Stimulated activated CD4-positive, alpha-beta T cell treated with anti-CD3 and anti-CD28 coated beads, Interleukin-1b, Interleukin-23, amount 100 ng/mL, for 24 hours (primary cell): ENCODE measurements around the gene NOPCHAP1.

Source experiments
- DNase-seq, 4 experiments: peaks; one replicate each; pipeline ENCODE4 v3.0.0-alpha.2; 2020; ENCODE audit warnings: low read depth in 4 of 4, low spot score in 1 of 4

NOPCHAP1 gene

DNA sequence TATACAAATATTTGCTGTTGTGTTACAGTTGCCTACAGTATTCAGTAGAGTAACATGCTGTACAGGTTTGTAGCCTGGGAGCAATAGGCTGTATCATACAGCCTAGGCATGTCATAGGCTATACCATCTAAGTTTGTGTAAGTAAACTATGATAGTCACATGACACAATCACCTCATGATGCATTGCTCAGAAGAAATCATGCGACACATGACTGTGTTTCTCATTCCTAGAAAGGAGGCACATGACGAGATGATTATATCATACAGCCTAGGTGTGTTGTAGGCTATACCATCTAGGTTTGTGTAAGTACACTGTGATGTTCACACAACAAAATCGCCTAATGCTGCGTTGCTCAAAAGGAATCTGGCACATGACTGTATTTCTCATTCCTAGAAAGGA is 31.9 kb downstream of the NOPCHAP1 start:
- DNase-seq, result no peak

DNA sequence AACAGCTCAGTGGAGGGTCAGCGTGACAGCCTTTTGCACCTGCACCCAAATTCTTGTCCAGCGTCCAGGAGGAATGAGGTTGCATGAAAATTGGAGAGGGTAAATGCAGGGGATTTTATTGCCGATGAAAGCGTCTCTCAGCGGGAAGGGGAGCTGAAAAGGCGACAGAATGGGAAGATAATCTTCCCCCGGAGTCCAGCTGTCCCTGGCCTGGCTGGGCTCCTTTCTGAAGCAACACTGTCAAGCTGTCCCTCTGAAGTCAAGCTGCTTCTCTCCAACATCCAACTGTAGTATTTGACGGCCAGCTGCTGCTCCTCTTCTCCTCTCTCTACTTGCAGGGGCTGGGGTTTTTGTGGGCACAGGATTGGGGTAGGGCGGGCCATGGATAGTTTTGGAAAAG is 32.7 kb downstream of the NOPCHAP1 start:
- DNase-seq, result no peak

- no peak for DNase-seq
These were observed 34.3 kb downstream of the NOPCHAP1 start for GRCh38 chr12:105020241-105020962.

DNA sequence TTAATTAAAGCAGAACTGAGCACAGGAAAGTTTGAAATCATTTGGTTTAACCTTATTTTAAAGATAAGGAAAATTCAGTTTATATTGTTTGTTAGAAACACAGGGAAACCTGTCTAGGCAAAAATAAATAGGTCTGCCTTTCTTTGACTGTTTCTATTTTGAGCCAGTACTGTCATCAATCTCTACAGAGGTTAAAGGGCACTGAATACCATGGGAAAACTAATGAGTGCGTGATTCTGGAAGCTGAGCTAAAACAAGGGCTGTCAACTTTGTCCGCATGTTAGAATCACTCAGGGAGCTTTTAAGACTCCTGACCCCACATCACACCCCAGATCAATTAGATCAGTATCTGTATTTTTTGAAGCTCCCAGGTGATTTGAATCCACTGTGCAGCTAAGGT is 38.8 kb downstream of the NOPCHAP1 start:
- DNase-seq, result no peak

DNA sequence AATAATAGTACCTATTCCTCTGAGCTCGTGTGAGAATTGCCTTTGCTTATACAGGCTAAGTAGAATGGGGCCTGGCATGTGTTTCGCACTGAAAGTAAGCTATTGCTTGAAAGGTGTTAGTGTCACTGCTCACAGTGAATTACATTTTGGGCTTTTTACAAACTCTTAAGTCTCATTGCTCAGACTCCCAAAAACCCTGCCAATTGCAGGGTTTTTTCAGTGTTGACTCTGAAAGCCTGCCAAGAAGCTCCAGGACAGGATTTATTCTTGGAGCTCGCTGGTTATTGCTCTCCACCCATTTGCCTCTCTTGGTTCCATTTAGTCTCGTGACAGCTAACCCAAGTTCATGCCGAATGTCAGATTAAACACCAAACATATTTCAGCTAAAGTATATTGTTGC is 39.8 kb downstream of the NOPCHAP1 start:
- DNase-seq, result no peak

DNA sequence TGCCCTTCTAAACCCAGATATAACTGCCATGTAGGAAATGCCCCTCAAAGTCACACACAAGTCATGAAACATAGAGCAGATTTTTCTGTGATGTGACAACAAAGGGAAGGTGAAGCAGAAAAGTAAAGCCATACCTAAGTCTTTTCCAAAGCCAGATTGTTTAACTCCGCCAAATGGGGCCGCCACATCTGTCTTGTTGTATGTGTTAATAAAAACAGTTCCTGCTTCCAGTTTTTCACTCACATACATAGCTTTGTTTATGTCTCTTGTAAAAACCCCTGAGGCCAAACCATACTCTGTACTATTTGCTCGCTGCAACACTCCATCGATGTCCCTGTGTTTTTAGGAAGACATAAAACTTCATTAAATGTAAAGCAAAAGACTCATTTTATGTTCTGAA is 40.3 kb downstream of the NOPCHAP1 start:
- DNase-seq, result no peak

- DNase-seq, result no peak
These were observed 45.0 kb downstream of the NOPCHAP1 start for GRCh38 chr12:105030820-105031807.

- DNase-seq, result no peak
These were observed 46.7 kb downstream of the NOPCHAP1 start for GRCh38 chr12:105032703-105033357.

DNA sequence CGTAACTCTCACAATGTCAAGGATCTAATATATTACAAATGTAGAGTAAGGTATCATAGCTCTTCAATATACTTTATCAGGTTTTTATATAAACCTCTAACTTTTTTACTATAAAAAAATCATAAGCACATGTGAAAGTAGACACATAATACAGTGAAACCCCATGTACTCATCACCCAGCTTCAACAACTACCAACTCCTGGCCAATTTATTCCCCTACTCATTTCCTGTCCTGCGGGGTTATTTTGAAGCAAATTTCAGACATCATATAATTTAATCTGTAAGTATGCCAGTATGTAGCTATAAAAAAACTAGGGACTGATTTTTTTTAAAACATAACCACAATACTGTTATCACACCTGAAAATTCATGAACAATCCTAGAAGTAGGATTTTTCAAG is 47.7 kb downstream of the NOPCHAP1 start:
- no peak for DNase-seq
